ENCODE measurements around the gene PPIF. TPM values are rescaled to one million over a fixed set of nuclear protein-coding genes. Genes with fewer than 3 reads are reported as not detected.

The PPIF gene
- total RNA-seq, 1 donor from 2014 or later: 120 TPM

Other genes starting within 250 kb of the PPIF start
- gene ZCCHC24, start 98.2 kb downstream of the PPIF start, total RNA-seq: 2.1 and 2.6 TPM in 2 replicates
- gene EIF5AL1, start 165.1 kb downstream of the PPIF start, total RNA-seq: 0.23 and 0.32 TPM in 2 replicates
- not detected in 2 replicates for gene SFTPA2, start 212.9 kb downstream of the PPIF start, total RNA-seq

Data from activated T-helper 2 cell treated with anti-CD3 and anti-CD28 coated beads, Interferon-gamma antibody, Interleukin-2, Interleukin-4, amounts not matched to agents 10 μg/mL and 5 μg/mL and 100 μg/mL, durations not matched to agents 14 hours and 24 hours and 36 hours (primary cell).